ENCODE results near the gene KCNJ15. TPM values are rescaled to one million over a fixed set of nuclear protein-coding genes. Genes with fewer than 3 reads are reported as not detected.

Gene KCNJ15
- total RNA-seq, 1 donor from 2014 or later = 1.4 TPM

GRCh38 chr21:38299671-38300070 is 42.9 kb downstream of the KCNJ15 start:
- DNase-seq = no peak

GRCh38 chr21:38300141-38300578 is 43.4 kb downstream of the KCNJ15 start:
- peak; percentile 12 for DNase-seq

- peak; percentile 64 for DNase-seq
Observed at GRCh38 chr21:38301321-38302214, 44.8 kb downstream of the KCNJ15 start.

- peak; percentile 67 for DNase-seq
Observed at GRCh38 chr21:38303300-38303699, 46.5 kb downstream of the KCNJ15 start.

- peak; percentile 90 for DNase-seq
Observed at GRCh38 chr21:38306433-38307141, 49.8 kb downstream of the KCNJ15 start.

- no peak for DNase-seq
Observed at GRCh38 chr21:38307771-38308531, 51.2 kb downstream of the KCNJ15 start.

- no peak for DNase-seq
Observed at GRCh38 chr21:38308532-38309119, 51.8 kb downstream of the KCNJ15 start.

GRCh38 chr21:38310646-38311485 is 54.1 kb downstream of the KCNJ15 start:
- no peak for DNase-seq

GRCh38 chr21:38311765-38312164 is 55.0 kb downstream of the KCNJ15 start:
- no peak for DNase-seq

GRCh38 chr21:38312822-38313221 is 56.0 kb downstream of the KCNJ15 start:
- no peak for DNase-seq

- no peak for DNase-seq
Observed at GRCh38 chr21:38314558-38314957, 57.8 kb downstream of the KCNJ15 start.

GRCh38 chr21:38315122-38315521 is 58.3 kb downstream of the KCNJ15 start:
- no peak for DNase-seq

- DNase-seq = no peak
Observed at GRCh38 chr21:38319781-38320180, 63.0 kb downstream of the KCNJ15 start.

GRCh38 chr21:38321568-38321967 is 64.8 kb downstream of the KCNJ15 start:
- DNase-seq = no peak

- no peak for DNase-seq
Observed at GRCh38 chr21:38322311-38322950, 65.6 kb downstream of the KCNJ15 start.

- peak; percentile 39 for DNase-seq
Observed at GRCh38 chr21:38323721-38324531, 67.1 kb downstream of the KCNJ15 start.

- DNase-seq = no peak
Observed at GRCh38 chr21:38325216-38325615, 68.4 kb downstream of the KCNJ15 start.

- DNase-seq = no peak
Observed at GRCh38 chr21:38325731-38326420, 69.1 kb downstream of the KCNJ15 start.

GRCh38 chr21:38326429-38326828 is 69.6 kb downstream of the KCNJ15 start:
- DNase-seq = no peak

- DNase-seq = no peak
Observed at GRCh38 chr21:38326899-38327298, 70.1 kb downstream of the KCNJ15 start.
